GM21367 (cell line): ENCODE measurements around the gene PACSIN1.
"Not testable (repeated sequence)": the region's sequence is repeated elsewhere in the genome, so short reads cannot be mapped to it uniquely, and the experiment has no call there.

Experiments
- ATAC-seq: cut with Tn5 transposase; IDR thresholded peaks from one replicate; pipeline ENCODE4 v1.9.1; 2021; ENCODE audit not compliant: unreplicated experiment

The PACSIN1 gene

GRCh38 chr6:34457742-34458735 is 7.8 kb upstream of the PACSIN1 start:
- no peak for ATAC-seq

GRCh38 chr6:34459899-34460593 is 5.8 kb upstream of the PACSIN1 start:
- no peak for ATAC-seq

- ATAC-seq, result no peak
These were observed 4.9 kb upstream of the PACSIN1 start for GRCh38 chr6:34460796-34461507.

DNA sequence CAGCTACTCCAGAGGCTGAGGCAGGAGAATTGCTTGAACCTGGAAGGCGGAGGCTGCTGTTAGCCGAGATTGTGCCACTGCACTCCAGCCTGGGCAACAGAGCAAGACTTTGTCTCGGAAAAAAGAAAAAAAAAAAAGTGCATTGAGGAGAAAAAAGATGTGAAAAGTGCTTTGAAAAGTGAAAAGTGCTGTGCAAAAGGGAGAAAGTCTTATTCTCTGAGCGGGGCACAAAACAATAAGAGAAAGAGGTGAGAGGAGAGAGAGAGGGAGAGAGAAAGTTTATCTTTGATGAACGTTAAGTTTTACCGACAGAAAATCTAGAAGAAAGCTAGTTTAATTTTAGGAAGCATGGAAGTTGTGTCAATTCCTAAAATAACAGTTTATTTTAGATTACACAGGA is 3.9 kb upstream of the PACSIN1 start:
- no peak for ATAC-seq

DNA sequence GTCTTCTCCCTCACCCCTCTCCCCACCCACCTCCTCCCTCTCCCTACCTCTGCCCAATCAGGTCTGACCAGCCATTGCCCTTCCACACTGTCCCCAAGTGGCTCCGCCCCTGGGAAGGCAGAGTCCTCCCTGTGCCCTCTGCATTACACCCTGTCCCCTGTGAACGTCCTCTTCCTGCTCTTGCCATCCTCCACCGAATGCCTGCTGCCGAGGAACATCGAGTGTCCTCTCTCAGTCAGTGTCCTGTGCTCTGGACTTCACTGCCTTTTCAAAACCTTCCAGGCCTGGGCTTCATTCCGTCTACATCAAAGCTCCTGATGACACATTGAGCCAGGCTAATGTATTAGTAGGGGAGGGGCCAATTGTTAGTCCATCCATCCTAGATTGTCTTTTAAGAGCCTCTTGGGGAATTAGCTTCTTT is 3.3 kb upstream of the PACSIN1 start:
- no peak for ATAC-seq

- ATAC-seq, result no peak
These were observed 2.6 kb upstream of the PACSIN1 start for GRCh38 chr6:34463299-34463698.

- ATAC-seq, result no peak
These were observed 2.0 kb upstream of the PACSIN1 start for GRCh38 chr6:34463849-34464248.

DNA sequence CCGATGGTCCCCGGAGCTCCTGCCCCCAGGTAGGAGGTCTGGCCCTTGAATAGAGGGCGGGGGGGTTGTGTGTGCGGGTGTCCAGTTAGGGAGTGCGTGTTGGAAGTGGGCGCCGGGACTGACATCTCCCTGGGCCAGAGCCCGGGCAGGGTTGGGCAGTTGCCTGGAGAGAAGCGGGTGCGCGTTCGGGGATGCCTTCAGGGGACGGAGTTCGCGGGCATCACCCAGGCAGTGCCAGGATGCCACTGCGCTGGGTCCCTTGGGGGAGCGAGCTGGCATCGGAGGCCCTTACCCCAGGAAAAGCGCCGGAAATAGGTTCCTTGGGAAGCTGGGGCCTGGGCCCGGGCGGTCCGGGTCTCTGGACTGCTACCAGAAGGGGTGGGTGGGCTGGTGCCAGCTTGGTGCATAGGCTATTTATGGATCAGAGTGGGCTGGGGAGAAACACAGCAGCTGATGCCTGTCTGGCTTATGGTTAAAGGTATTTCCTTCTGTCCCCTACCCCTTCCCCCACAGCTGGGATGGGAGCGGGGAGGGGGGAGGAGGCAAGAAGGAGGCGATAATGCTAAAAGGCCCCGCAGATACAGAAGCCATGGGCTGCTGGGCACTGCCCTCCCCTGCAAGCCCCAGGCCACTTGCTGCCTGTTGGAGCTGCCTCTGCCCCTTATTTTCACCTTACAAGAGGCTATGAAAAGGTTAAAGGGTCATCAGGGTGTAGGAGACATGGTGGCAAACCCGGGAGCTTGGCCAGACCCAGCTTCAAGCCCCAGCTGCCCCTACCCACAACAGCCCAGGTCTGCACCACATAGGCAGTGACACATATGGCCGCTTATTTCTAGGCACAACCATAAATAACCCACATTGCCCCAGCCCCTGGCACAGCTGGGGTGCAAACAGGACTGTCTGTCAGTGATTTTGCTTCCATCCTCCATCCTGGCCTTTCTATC is 638 bp downstream of the PACSIN1 start:
- no peak for ATAC-seq

- no peak for ATAC-seq
These were observed 2.6 kb downstream of the PACSIN1 start for GRCh38 chr6:34468378-34468892.

GRCh38 chr6:34469499-34469898 is 3.6 kb downstream of the PACSIN1 start:
- ATAC-seq, result no peak

DNA sequence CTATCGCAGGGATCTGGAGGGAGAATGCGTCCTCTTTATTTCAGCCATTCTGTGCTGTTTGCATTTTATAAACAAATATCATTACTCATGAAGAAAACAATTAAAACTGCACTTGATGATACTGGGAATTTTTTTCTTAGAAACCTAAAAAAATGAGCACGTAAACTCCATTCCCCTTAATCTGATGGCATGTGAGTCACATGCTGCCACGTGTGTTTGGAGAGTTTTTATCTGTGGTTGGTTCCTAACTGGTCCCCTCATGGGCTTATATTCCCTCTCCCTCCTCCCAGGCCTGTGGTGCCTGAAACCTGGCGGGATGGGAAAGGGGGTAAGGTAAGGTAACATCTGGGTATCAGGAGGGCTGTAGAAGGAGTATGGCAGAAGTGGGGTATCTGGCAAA is 6.5 kb downstream of the PACSIN1 start:
- ATAC-seq, result no peak

DNA sequence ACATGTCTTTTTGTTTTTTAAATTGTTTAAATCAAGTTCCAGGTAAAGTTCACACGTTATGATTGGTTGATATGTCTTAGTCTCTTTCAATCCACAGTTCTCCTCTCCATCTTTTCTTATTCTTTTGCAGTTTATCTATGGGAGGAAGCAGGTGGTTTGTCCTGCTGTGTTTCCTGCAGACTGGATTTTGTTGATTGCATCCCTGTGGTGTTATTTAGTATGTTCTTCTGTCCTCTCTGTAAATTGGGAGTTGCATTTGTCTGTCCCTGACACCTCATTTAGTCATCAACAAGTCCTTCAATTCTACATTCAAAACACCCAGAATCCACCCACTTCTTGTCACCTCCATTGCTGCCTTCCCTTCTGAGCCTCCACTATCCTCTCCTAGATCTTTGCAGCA is 8.1 kb downstream of the PACSIN1 start:
- ATAC-seq, result no peak

DNA sequence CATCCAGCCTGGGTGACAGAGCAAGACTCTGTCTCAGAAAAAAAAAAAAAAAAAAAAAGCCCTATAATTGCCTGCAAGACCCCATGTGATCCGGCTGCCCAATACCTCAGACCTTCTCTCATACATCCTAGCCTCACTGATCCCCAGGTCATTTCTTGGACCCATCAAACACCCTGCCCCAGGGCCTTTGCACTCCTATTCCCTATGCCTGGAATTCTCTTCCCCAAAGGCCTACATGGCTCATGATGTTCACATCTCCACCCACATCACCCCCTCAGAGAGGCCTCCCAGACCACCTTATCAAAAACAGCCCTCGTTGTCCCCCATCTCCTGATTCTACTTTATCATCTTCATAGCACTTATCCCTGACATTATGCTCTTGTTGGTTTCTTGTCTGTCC is 8.9 kb downstream of the PACSIN1 start:
- ATAC-seq, result no peak

- ATAC-seq, result no peak
These were observed 9.4 kb downstream of the PACSIN1 start for GRCh38 chr6:34475238-34475682.

- no peak for ATAC-seq
These were observed 10.0 kb downstream of the PACSIN1 start for GRCh38 chr6:34475767-34476328.

DNA sequence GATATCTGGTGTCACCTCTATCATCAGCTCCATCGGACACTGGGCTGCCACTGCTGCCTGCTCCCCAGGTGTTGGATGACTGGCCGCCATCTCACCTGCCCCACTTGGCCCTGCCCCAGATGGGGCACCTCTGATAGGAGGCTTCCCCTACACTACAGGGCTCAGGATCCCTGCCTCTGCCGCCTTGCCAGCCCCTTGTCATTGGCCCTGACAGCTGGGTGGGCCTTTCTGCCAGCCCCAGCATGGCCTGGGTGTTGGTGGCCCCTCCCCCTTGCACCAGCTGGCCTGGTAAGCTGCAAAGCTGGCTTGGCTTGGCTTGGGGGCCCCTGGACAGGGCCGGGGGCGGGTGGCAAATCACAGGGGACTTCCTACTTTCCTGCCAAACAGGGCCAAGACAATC is 10.6 kb downstream of the PACSIN1 start:
- no peak for ATAC-seq

DNA sequence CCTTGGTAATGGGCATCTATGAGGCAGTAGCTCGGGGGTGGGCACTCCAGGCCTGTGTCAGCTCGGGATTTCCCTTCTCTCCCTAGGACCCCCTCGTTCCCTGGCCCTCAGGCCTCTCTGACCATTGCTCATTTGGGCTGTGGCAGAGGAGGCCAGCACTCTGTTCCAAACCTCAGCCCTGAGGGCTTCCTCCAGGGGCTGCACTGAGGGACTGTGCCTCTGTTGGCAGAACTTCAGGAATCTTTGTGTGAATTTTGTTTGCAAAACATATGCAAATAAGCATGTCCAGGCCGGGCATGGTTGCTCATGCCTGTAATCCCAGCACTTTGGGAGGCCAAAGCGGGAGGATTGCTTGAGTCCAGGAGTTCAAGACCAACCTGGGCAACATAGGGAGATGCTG is 11.0 kb downstream of the PACSIN1 start:
- no peak for ATAC-seq

DNA sequence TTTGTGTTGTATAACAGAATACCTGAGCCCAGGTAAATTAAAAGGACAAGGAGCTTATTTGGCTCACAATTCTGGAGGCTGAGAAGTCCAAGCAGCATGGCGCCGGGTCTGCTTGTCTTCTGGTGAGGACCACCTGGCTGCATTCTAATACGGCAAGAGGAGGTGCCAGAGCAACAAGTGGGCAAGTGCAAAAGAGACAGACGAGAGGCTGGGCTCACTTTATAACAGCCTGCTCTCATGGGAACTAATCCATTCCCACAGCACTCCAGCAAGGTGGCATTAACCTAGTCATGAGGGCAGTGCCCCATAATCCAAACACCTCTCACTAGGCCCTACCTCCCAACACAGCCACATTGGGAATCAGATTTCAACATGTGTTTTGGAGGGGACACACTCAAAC is 12.9 kb downstream of the PACSIN1 start:
- no peak for ATAC-seq

- ATAC-seq, result not testable (repeated sequence)
These were observed 17.9 kb downstream of the PACSIN1 start for GRCh38 chr6:34483781-34484180.

- ATAC-seq, result no peak
These were observed 18.5 kb downstream of the PACSIN1 start for GRCh38 chr6:34484391-34484790.
